VCaP (cell line): ENCODE measurements around the gene EPHB1.

Source experiments
- H3K27ac ChIP-seq: fragments of 450-650 bp; 2 replicates; pipeline ENCODE4 v1.5.1; 2017
- CTCF ChIP-seq: fragments of 450-650 bp; conservative IDR thresholded peaks from 2 replicates; pipeline ENCODE4 v1.5.1; 2017; ENCODE audit warnings: mild to moderate bottlenecking, moderate library complexity

EPHB1 gene

GRCh38 chr3:134809427-134810051, 14.5 kb downstream of the EPHB1 start:
- no peak for TF ChIP-seq CTCF
- H3K27ac ChIP-seq = no peak overlapping the region

DNA sequence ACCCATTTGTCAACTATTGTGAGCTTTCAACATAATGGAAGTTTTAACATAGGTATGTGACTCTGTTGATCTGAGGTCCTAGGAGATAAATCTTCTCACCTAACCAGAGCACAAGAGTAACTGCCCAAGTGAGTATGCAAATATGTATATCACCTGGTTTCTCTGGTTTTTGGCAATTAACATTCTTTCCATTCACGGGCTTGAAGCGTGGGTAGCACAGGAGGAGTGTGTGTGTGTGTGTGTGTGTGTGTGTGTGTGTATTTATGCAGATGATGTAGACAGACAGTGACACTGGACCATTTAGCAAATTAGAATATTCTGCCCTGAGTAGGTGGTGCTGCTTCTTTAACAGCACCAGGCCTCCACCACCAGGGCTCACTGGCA, 15.0 kb downstream of the EPHB1 start:
- H3K27ac ChIP-seq = no peak overlapping the region
- TF ChIP-seq CTCF = no peak

GRCh38 chr3:134810850-134811249, 15.8 kb downstream of the EPHB1 start:
- TF ChIP-seq CTCF = no peak
- H3K27ac ChIP-seq = no peak overlapping the region

GRCh38 chr3:134813618-134814017, 18.6 kb downstream of the EPHB1 start:
- no peak overlapping the region for H3K27ac ChIP-seq
- TF ChIP-seq CTCF = no peak

DNA sequence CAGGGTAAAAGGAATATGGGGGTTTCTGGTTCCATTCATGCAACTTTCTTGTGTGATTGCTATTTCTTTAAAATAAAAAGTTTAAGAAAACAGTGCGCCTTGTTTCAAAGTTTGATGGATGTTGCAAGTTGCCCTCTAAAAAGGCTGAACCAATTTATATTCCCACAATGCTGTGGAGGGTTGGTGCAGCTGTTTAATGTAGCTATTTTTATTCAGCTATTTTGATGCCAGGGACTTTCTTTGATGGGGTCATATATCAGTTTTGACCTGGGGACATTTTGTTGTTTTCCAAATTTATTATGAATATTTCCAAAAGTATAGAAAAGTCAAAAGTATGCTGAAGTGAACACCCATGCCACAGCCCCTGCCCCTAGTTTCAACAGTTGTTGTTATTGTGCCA, 20.5 kb downstream of the EPHB1 start:
- TF ChIP-seq CTCF = no peak

DNA sequence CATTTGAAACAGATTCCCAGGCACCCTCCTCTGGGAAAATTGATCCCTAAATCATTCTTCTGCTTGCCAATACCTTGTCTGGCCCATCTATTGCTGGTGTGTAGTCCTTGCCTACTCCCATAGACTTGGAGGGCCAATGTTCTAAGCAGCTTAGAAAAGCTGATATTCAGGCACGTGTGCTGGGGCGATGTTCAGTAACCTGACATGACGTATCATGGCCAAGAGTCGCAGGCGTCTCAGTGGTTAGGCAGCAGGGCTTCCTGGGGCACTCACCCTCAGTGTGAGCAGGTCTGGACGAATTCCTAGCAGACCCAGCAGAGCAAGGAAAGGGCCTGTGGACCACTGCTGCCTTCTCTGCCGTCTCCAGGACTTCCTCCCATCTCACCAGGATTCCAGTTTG, 21.6 kb downstream of the EPHB1 start:
- no peak for TF ChIP-seq CTCF
- no peak overlapping the region for H3K27ac ChIP-seq

More for the DNA sequence above, 20.5 kb downstream of the EPHB1 start:
- H3K27ac ChIP-seq = no peak overlapping the region

- TF ChIP-seq CTCF = no peak
- H3K27ac ChIP-seq = no peak overlapping the region
Measured at GRCh38 chr3:134817297-134817696, 22.2 kb downstream of the EPHB1 start.
